Measurements from ENCODE around the gene CCDC73. TPM values are rescaled to one million over a fixed set of nuclear protein-coding genes. Genes with fewer than 3 reads are reported as not detected.

The CCDC73 gene
- total and polyA plus RNA-seq, 2 of the 4 experiments (the other 2 are of a cell fraction): not detected

GRCh38 chr11:32566517-32566916 is 227.9 kb downstream of the CCDC73 start:
- ChIA-PET CTCF (no interaction called here), POLR2A (ENCODE audit: unreplicated experiment) (no interaction called here)
- no peak overlapping the region for H2AFZ ChIP-seq (replicated peaks; ENCODE audit: low read length, poor library complexity)
- H3K4ac ChIP-seq (ENCODE audit: low read depth, low read length): no peak overlapping the region
- intact Hi-C loops (cut with micrococcal nuclease): no loop called here
- no peak overlapping the region for H2BK5ac ChIP-seq (ENCODE audit: low read depth, low read length, poor library complexity, severe bottlenecking)
- H3K9me1 ChIP-seq (ENCODE audit: insufficient read depth, low read length): no peaks in the 10 kb centered on the region
- DNase-seq: no peak
- H3K4me2 ChIP-seq (ENCODE audit: low read depth, low read length): no peak overlapping the region
- no TSS peak for BruUV-seq (replicated peaks)
- H3K23ac ChIP-seq (ENCODE audit: low read depth, low read length): no peak overlapping the region
- H3K56ac ChIP-seq (ENCODE audit: extremely low read depth, insufficient read depth, low read length): no peak overlapping the region
- H4K91ac ChIP-seq (ENCODE audit: insufficient read depth, low read depth, low read length): no peak overlapping the region
- no peak overlapping the region for H2BK120ac ChIP-seq (ENCODE audit: low read depth, low read length)
- no CpG with 5 or more reads among the region's 2 CpGs for WGBS, 2 experiments (ENCODE audit: extremely low coverage in 2 of 2, insufficient read length in 1 of 2)
- H2BK20ac ChIP-seq (ENCODE audit: low read depth, low read length): no peak overlapping the region
- no peak overlapping the region for H2AK5ac ChIP-seq (ENCODE audit: low read depth, low read length)
- in situ Hi-C loops (cut with MboI; ENCODE audit: low sequenced_read_pairs): no loop called here
- H2BK15ac ChIP-seq (ENCODE audit: low read depth, low read length): no peak overlapping the region
- no peak overlapping the region for H4K8ac ChIP-seq (ENCODE audit: low read depth in 2 of 2, low read length in 2 of 2)
- no peak for ATAC-seq (ENCODE audit: low read depth)
- no peak overlapping the region for H3K4me3 ChIP-seq (ENCODE audit: insufficient read depth, low read depth, low read length)
- H3K36me3 ChIP-seq (ENCODE audit: control insufficient read depth, insufficient read depth, low read length): no peaks in the 10 kb centered on the region
- H3K27me3 ChIP-seq (ENCODE audit: control insufficient read depth, insufficient read depth, low read length): peaks cover 6% of the 10 kb centered on the region
- TF ChIP-seq SMC3 (IDR thresholded peaks at IDR 0.05; ENCODE audit: low read depth, low read length): no peak
- TF ChIP-seq POLR2A (IDR thresholded peaks at IDR 0.05; ENCODE audit: low read depth, low read length): no peak
- no peak for TF ChIP-seq USF2 (IDR thresholded peaks at IDR 0.05; ENCODE audit: low read depth, low read length)
- no peak for TF ChIP-seq BHLHE40 (IDR thresholded peaks at IDR 0.05; ENCODE audit: low read depth, low read length)
- TF ChIP-seq CHD1 (IDR thresholded peaks at IDR 0.05; ENCODE audit: low read depth, low read length): no peak
- no peak for TF ChIP-seq MXI1 (IDR thresholded peaks at IDR 0.05; ENCODE audit: borderline replicate concordance, low read depth, low read length)
- TF ChIP-seq RCOR1 (IDR thresholded peaks at IDR 0.05; ENCODE audit: insufficient replicate concordance, low read length): no peak
- TF ChIP-seq MAZ (IDR thresholded peaks at IDR 0.05; ENCODE audit: borderline replicate concordance, low read depth, low read length): no peak
- no peak for TF ChIP-seq RAD21 (IDR thresholded peaks at IDR 0.05; ENCODE audit: low read length)
- TF ChIP-seq FOS (IDR thresholded peaks at IDR 0.05; ENCODE audit: low read depth, low read length): no peak
- TF ChIP-seq NFE2L2 (IDR thresholded peaks at IDR 0.05; ENCODE audit: low read depth, low read length): no peak
- no peak for TF ChIP-seq MAFK (IDR thresholded peaks at IDR 0.05; ENCODE audit: low read depth, low read length)
- no peak for TF ChIP-seq CTCF (conservative IDR thresholded peaks at IDR 0.05; ENCODE audit: low read depth, low read length)
- no peak for TF ChIP-seq CEBPB (IDR thresholded peaks at IDR 0.05; ENCODE audit: low read depth, low read length)
- TF ChIP-seq ELK1 (IDR thresholded peaks at IDR 0.05; ENCODE audit: borderline replicate concordance, low read depth, low read length): no peak
- H3K18ac ChIP-seq (ENCODE audit: low read depth, low read length): no peak overlapping the region
- H3K79me1 ChIP-seq (ENCODE audit: low read depth in 1 of 2, low read length in 2 of 2): no peaks in the 10 kb centered on the region
- dilution Hi-C loops (cut with HindIII; ENCODE audit: low sequenced_read_pairs, unreplicated experiment): no loop called here
- no peak overlapping the region for H3K27ac ChIP-seq (ENCODE audit: insufficient read depth, low read length)
- no peak overlapping the region for H4K5ac ChIP-seq (ENCODE audit: low read depth, low read length)
- H3K14ac ChIP-seq (replicated peaks; ENCODE audit: low read depth, low read length): no peak overlapping the region
- no peak overlapping the region for H2AK9ac ChIP-seq (replicated peaks; ENCODE audit: low read depth, low read length, poor library complexity)
- no peaks in the 10 kb centered on the region for H4K20me1 ChIP-seq (ENCODE audit: insufficient read depth, low read length)
- H3K9ac ChIP-seq (ENCODE audit: low read depth, low read length): no peak overlapping the region
- no peaks in the 10 kb centered on the region for H3K4me1 ChIP-seq (ENCODE audit: control insufficient read depth, insufficient read depth, low read length)
- H3K9me3 ChIP-seq (ENCODE audit: control insufficient read depth, insufficient read depth, low read length): no peaks in the 10 kb centered on the region
